ENCODE results near the gene UBFD1.
"Not testable (repeated sequence)": the region's sequence is repeated elsewhere in the genome, so short reads cannot be mapped to it uniquely, and the experiment has no call there.

Gene UBFD1, protein sequence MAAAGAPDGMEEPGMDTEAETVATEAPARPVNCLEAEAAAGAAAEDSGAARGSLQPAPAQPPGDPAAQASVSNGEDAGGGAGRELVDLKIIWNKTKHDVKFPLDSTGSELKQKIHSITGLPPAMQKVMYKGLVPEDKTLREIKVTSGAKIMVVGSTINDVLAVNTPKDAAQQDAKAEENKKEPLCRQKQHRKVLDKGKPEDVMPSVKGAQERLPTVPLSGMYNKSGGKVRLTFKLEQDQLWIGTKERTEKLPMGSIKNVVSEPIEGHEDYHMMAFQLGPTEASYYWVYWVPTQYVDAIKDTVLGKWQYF

DNA sequence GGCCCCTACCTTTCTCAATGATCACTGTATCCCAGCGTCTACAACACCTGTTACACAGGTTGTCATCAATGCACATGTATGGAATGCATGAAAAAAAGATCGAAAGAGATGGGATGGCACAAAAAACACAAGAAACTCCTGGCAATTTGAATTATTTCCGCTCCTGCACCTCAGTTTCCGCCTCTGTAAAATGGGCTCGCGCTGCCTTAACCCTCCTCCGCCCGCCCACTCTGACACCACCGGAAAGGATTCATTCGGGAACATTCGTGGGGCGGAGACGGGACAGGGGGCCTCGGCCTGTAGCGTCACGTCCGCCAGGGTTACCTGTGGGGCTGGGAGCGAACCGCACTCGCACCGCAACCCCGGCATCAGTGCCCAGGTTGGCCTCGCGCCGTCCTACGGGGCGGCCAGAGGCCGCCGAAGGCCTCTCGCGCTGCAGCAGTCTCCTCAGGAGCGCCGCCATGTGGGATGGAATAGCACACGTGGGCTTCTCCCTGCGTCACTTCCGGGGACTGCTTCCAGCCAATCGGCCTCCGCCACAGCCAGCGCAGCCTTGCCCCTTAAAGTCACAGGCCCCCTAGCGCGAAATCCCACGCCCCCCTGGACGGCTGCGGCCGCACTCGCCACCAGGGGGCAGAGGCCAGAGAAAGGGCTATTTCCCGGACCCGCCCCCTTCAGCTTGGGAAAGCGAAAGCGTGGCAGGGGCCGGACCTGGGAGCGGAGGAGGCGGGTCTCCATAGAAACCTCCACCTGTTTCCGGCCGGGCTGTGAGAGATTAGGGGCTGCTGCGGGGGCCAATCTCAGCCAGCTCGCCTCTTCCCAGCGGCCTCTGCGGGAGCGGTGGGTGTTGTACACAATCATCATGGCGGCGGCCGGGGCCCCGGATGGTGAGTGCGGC is at the start of gene UBFD1, which contains the start of gene EARS2:
Gene UBFD1 (plus strand): TSS at position 847 of the 898 bp plus-strand sequence. CDS start 16 bp downstream, at position 863.
Gene EARS2 (minus strand): TSS at position 470 of the 898 bp plus-strand sequence. CDS start 7 bp downstream, at position 463.
- TF ChIP-seq, protein P1, sequence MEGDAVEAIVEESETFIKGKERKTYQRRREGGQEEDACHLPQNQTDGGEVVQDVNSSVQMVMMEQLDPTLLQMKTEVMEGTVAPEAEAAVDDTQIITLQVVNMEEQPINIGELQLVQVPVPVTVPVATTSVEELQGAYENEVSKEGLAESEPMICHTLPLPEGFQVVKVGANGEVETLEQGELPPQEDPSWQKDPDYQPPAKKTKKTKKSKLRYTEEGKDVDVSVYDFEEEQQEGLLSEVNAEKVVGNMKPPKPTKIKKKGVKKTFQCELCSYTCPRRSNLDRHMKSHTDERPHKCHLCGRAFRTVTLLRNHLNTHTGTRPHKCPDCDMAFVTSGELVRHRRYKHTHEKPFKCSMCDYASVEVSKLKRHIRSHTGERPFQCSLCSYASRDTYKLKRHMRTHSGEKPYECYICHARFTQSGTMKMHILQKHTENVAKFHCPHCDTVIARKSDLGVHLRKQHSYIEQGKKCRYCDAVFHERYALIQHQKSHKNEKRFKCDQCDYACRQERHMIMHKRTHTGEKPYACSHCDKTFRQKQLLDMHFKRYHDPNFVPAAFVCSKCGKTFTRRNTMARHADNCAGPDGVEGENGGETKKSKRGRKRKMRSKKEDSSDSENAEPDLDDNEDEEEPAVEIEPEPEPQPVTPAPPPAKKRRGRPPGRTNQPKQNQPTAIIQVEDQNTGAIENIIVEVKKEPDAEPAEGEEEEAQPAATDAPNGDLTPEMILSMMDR (IDR thresholded peaks at IDR 0.05; ENCODE audit: insufficient read depth, low read depth, low read length, missing control alignments), result peak; percentile 76
- H3K4me3 ChIP-seq (ENCODE audit: low read length), result peak within 1 kb of the TSS; percentile 76
- DNase-seq (ENCODE audit: low read depth), result peak; percentile 99

DNA sequence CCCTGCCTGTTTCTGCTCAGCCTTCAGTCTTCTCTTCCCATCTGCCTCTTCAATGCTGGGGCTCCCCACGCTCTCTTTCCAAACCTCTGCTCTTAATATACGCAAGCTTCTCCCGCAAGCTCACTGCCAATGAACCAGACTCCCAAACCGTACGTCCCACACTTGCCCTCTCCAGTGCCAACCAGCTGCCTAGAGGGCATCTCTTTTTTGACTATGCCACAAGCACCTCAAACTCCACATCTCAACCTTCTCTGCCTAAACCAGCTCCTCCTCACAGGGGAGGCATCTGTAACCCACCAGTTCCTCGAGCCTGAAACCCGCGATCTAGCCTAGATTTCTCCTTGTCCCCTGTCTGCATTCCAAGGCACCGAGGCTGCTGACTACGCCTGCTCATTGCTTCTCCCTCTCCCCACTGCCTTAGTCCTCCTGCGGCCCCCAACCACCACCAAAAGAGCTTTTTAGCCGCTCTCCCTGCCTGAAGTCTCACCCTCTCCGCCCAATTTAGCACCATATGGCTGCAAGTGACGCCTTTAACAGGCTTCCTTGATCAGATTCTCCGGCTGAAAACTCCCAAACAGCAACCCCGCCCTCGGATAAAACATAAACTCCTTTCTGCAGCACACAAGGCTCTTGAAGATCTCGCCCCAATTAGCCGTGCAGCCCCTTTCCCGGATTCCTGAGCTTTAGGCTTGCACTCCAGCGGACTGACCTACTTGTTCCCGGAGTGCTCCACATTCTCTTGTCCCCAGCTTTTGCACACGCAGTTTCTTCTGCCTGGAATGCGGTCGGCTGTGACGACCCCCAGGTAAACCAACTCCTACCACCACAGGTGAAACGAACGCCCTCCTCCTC is 48.7 kb upstream of the UBFD1 start:
- no peak for DNase-seq (ENCODE audit: low read depth)
- TF ChIP-seq, protein P1 (IDR thresholded peaks at IDR 0.05; ENCODE audit: insufficient read depth, low read depth, low read length, missing control alignments), result no peak

DNA sequence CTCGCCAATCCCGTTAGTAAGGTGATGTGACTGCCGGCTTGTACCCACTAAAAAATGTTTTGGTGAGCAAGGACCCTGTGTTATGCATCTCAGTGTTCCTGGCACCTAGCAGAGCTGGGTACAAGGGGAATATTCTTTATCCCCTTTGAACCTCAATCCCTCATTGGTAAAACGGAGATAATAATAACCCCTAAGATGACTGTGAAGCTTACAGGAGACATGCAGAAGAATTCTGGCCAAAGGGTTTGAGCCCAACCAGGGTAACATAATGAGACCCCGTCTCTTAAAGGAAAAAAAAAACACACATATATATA is 48.1 kb upstream of the UBFD1 start:
- TF ChIP-seq, protein P1 (IDR thresholded peaks at IDR 0.05; ENCODE audit: insufficient read depth, low read depth, low read length, missing control alignments), result no peak
- DNase-seq (ENCODE audit: low read depth), result no peak
- peak overlapping the region; percentile 77 for H3K4me3 ChIP-seq (ENCODE audit: low read length)

More for the DNA sequence above, 48.7 kb upstream of the UBFD1 start:
- peak overlapping the region; percentile 77 for H3K4me3 ChIP-seq (ENCODE audit: low read length)

DNA sequence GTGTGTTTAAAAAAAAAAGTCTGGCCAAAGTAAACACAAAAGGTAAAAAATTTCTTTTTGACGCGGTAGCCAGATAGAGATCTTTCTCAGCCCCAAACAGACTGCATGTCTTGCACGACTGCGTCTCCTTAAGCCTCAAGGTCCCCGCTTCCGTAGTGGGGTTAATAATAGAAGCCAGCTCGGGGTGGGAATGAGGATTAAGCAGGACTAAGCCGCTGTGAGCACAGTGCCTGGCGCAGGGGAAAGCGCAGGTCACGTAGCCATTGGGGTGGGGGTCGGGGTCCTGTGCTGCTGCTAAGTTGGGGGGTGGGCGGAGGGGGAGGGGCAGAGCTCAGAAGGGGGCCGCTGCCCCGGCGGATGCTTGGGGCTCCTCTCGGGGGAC is 47.8 kb upstream of the UBFD1 start:
- TF ChIP-seq, protein P1 (IDR thresholded peaks at IDR 0.05; ENCODE audit: insufficient read depth, low read depth, low read length, missing control alignments), result no peak
- H3K4me3 ChIP-seq (ENCODE audit: low read length), result peak overlapping the region; percentile 77
- DNase-seq (ENCODE audit: low read depth), result peak; percentile 34

DNA sequence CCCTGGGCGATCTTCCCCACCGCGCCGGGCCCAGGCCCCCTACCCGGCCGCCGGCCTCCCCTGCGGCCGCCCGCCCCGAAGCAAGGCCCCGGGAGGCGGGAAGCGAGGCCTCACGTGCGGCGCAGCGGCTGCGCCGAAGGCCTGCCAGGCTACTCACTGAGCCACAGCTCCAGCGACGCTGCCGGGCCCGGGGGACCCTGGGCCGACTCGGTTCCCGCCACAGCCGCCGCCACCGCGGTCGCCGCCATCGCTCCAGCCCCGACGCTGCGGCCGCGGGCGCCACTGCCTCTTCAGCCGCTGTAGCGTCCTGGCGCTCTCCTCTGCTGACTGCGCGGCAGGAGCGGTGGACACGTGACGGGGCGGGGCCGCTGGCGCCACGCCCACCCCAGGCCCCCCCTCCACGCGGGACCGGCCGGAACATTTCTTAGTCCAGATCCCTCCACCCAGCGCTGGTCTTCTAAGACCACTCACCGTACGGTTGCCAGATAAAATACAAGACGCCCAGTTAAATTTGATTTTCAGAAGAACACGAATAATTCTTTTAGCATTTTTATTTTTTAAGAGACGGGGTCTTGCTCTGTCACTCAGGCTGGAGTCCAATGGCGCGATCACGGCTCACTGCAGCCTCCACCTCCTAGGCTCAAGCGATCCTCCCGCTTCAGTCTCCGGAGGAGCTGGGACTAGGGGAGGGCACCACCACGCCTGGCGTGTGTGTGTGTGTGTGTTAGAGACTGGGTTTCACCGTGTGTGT is 47.2 kb upstream of the UBFD1 start, which contains the start of gene GGA2:
Gene GGA2 (minus strand): TSS at position 331 of the 751 bp plus-strand sequence. CDS start 83 bp downstream, at position 248.
- DNase-seq (ENCODE audit: low read depth), result peak; percentile 83
- TF ChIP-seq, protein P1 (IDR thresholded peaks at IDR 0.05; ENCODE audit: insufficient read depth, low read depth, low read length, missing control alignments), result no peak
- H3K4me3 ChIP-seq (ENCODE audit: low read length), result peak within 1 kb of the TSS; percentile 77

DNA sequence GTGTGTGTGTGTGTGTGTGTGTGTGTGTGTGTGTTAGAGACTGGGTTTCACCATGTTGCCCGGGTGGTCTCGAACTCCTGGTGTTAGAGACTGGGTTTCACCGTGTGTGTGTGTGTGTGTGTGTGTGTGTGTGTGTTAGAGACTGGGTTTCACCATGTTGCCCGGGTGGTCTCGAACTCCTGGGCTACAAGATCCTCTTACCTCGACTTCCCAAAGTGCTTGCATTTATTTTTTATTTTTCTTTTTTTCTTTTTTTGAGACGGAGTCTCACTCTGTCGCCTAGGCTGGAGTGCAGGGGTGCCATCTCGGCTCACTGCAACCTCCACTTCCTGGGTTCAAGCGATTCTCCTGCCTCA is 46.6 kb upstream of the UBFD1 start:
- peak overlapping the region; percentile 77 for H3K4me3 ChIP-seq (ENCODE audit: low read length)
- DNase-seq (ENCODE audit: low read depth), result not testable (repeated sequence)
